K562 (cell line): Measurements from ENCODE around the gene EYA2. TPM values are rescaled to one million over a fixed set of nuclear protein-coding genes. Genes with fewer than 3 reads are reported as not detected.

Source experiments
- ATAC-seq: fragments of 200-7000 bp; cut with Tn5 transposase; 3 replicates; pipeline ENCODE4 v1.9.1; 2020; ENCODE audit warnings: moderate library complexity
- BruUV-seq: library from RNA; stranded (reverse); fragments of 400-500 nt; replicated peaks from 2 replicates; lab custom pipeline; 2021; lab: Mats Ljungman, UMichigan
- CTCF ChIA-PET: fragments of 300-600 bp; formaldehyde crosslinking; extraction: SDS; loops from one replicate; lab custom pipeline; 2021; ENCODE audit warnings: low intra/inter-chr PET ratio; lab: Yijun Ruan, JAX
- POLR2A ChIA-PET: fragments of 300-600, 350-650 bp; sonication (Branson Sonifier 250); formaldehyde crosslinking; extraction: SDS; loops from one replicate; lab custom pipeline; 2021; ENCODE audit warnings: antibody characterized with exemption, inconsistent platforms; lab: Yijun Ruan, JAX
- DNase-seq, 4 experiments: peaks; one replicate each; pipeline versions ENCODE4 v3.0.0 to v3.0.0-alpha.2; 2011 to 2018; ENCODE audit warnings: low spot score in 3 of 4, mixed read lengths in 3 of 4; ENCODE audit errors: extremely low read depth in 1 of 4
- FAIRE-seq: peaks from 2 replicates; lab custom pipeline; 2011; peaks lifted over from hg19 to GRCh38; lab: Jason Lieb, UNC
- H2AFZ ChIP-seq: 2 replicates; pipeline ENCODE4 v1.6.0; 2011; ENCODE audit warnings: low read depth, low read length, control low read depth, inconsistent platforms
- H3K27ac ChIP-seq: fragments of 200-600 bp; 3 replicates; pipeline ENCODE4 v1.8.0; 2011; ENCODE audit warnings: low read depth, mild to moderate bottlenecking, control low read depth, inconsistent platforms, low read length, moderate library complexity, mixed read lengths; ENCODE audit errors: extremely low read depth
- H3K27me3 ChIP-seq, 2 experiments: fragments of 300-600 bp in 1 of 2; 2 replicates in 1 of 2; 3 replicates in 1 of 2; pipeline versions ENCODE4 v1.6.0 to v1.8.0; 2011; ENCODE audit warnings: inconsistent platforms in 2 of 2, low read length in 2 of 2, mild to moderate bottlenecking in 1 of 2, mixed read lengths in 1 of 2, moderate library complexity in 1 of 2; ENCODE audit not compliant: control insufficient read depth in 2 of 2, insufficient read depth in 2 of 2
- H3K36me3 ChIP-seq: fragments of 300-600 bp; 3 replicates; pipeline ENCODE4 v1.8.0; 2011; ENCODE audit warnings: mild to moderate bottlenecking, low read length, inconsistent platforms; ENCODE audit not compliant: control insufficient read depth, insufficient read depth
- H3K4me1 ChIP-seq, 2 experiments: fragments of 200-600 bp in 1 of 2; replicated peaks in 1 of 2; 2 replicates in 1 of 2; 3 replicates in 1 of 2; pipeline versions ENCODE4 v1.5.1 to v1.8.0; 2011; ENCODE audit warnings: inconsistent platforms in 2 of 2, low read length in 2 of 2, mild to moderate bottlenecking in 1 of 2, mixed read lengths in 1 of 2, moderate library complexity in 1 of 2; ENCODE audit not compliant: control insufficient read depth in 2 of 2, insufficient read depth in 2 of 2
- H3K4me2 ChIP-seq: 2 replicates; pipeline ENCODE4 v1.6.1; 2011; ENCODE audit warnings: low read length, control low read depth, inconsistent platforms, mixed read lengths; ENCODE audit not compliant: insufficient read depth
- H3K4me3 ChIP-seq: fragments of 200-600 bp; sonication (generic), shearing (Covaris generic); 2 replicates; pipeline ENCODE4 v1.5.1; 2016; ENCODE audit warnings: control low read depth, inconsistent platforms
- H3K79me2 ChIP-seq: fragments of 200-600 bp; 3 replicates; pipeline ENCODE4 v1.8.0; 2011; ENCODE audit warnings: low read length, inconsistent platforms; ENCODE audit not compliant: control insufficient read depth, insufficient read depth
- H3K9ac ChIP-seq, 2 experiments: 2 replicates each; pipeline versions ENCODE4 v1.6.0 to v1.6.1; 2011; ENCODE audit warnings: low read depth in 2 of 2, low read length in 2 of 2, control low read depth in 1 of 2, inconsistent platforms in 1 of 2, mild to moderate bottlenecking in 1 of 2, mixed read lengths in 1 of 2; ENCODE audit not compliant: insufficient read depth in 1 of 2
- H3K9me1 ChIP-seq: one replicate; pipeline ENCODE4 v1.6.0; 2011; ENCODE audit warnings: inconsistent platforms, mild to moderate bottlenecking, low read length, moderate library complexity; ENCODE audit not compliant: control insufficient read depth, insufficient read depth
- H3K9me3 ChIP-seq: replicated peaks from 2 replicates; pipeline ENCODE4 v1.5.1; 2011; ENCODE audit warnings: low read depth, low read length, inconsistent platforms; ENCODE audit not compliant: control insufficient read depth, insufficient read depth
- H4K20me1 ChIP-seq: replicated peaks from 2 replicates; pipeline ENCODE4 v1.6.1; 2011; ENCODE audit warnings: low read length, inconsistent platforms, mixed read lengths; ENCODE audit not compliant: control insufficient read depth, insufficient read depth
- CBFA2T2 ChIP-seq: fragments of 450-650 bp; conservative IDR thresholded peaks from 2 replicates; pipeline ENCODE4 v1.6.1; 2017; ENCODE audit warnings: mild to moderate bottlenecking
- NFYB ChIP-seq: IDR thresholded peaks from 2 replicates; pipeline ENCODE4 v1.6.1; 2011; ENCODE audit warnings: mild to moderate bottlenecking, moderate library complexity; ENCODE audit not compliant: insufficient read length; ENCODE audit errors: extremely low read depth
- STAG1 ChIP-seq: sonication (generic); formaldehyde crosslinking; IDR thresholded peaks from 2 replicates; pipeline ENCODE4 v1.5.0; 2020; ENCODE audit warnings: missing genetic modification reagents, borderline replicate concordance
- WGBS: fragments of 100-300 bp; shearing (Covaris generic); methylation state at CpG from one replicate; pipeline ENCODE4 v1.1.6; 2016; ENCODE audit warnings: low coverage, mixed read lengths; ENCODE audit not compliant: insufficient coverage; ENCODE audit errors: missing lambda C conversion rate; 5-methylcytosine and 5-hydroxymethylcytosine counted together
- in situ Hi-C: fragments of 300-500 bp; cut with MboI; formaldehyde crosslinking; loops from 4 replicates; pipeline ENCODE4 v1.15.0; 2018; ENCODE audit warnings: inconsistent platforms, mixed read lengths
- intact Hi-C: fragments of 100-400 bp; cut with micrococcal nuclease; formaldehyde crosslinking; loops from 2 replicates; pipeline ENCODE4 v1.14.2; 2022
- polyA plus RNA-seq, 8 experiments: library from polyadenylated mRNA; depleted of rRNA in 4 of 8; stranded (reverse) in 5 of 8; unstranded in 3 of 8; fragments of >200 nt; fragmentation: Nextera tagmentation in 2 of 8; fragmentation: Illumina TruSeq in 1 of 8; extraction: Ambion mirVana in 2 of 8; extraction: Trizol in 1 of 8; gene quantifications; 2 replicates each; pipeline versions ENCODE4 v1.2.1 to v1.2.3, GENCODE V29; 2011 to 2014; ENCODE audit warnings: inconsistent platforms in 1 of 8, missing spikeins in 1 of 8
- total RNA-seq, 7 experiments: library from RNA; depleted of rRNA in 6 of 7; stranded (reverse); fragments of >200 nt in 6 of 7; fragmentation: Illumina TruSeq in 2 of 7; extraction: Trizol in 2 of 7; gene quantifications; 2 replicates each; pipeline versions ENCODE4 v1.2.1 to v1.2.3, GENCODE V29; 2011 to 2021; ENCODE audit warnings: low replicate concordance in 1 of 7
- TF ChIP-seq, protein P1 (sequence below): fragments of 150-350 bp; conservative IDR thresholded peaks from 2 replicates; pipeline ENCODE4 v1.6.1; 2014; ENCODE audit warnings: low read length

Gene EYA2
- total and polyA plus RNA-seq, 9 of the 15 experiments (the other 6 are each of a cell fraction or from before 2014, with no cell fraction given) = 0.03 TPM; not detected in 8

DNA sequence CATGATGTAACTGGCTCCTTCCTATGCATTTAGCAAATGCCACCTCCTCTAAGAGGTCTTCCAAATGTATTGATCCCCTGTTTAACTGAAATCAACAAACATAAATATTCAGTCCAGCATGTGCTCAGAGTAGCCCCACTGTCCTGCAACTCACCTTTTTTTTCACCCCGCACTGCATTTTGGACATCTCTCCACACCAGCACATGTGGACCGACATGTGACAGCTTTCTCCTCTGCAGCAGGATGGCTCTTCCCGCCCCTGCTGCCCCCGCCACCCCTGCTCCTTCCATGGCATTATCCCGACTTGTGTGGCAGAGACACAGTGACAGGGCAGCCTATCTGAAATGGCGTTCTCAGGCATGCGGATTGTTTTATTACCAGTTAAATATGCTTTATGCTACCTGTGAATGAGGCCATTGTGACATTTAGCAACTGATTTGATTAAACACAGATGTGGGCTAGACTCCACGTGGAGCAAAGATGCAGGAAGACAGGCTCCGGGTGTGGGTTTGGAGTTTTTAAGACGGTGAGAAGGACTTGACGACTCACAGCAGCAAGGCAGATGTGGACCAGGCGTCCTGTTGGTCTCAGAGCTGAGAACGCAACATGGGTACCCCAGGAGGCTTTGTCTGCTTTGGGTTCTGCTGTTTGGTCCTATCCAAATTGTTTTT is 161.2 kb downstream of the EYA2 start:
- FAIRE-seq = no peak
- 9% methylated on average over 12 of the region's 13 CpGs for WGBS

More for the DNA sequence above, 161.2 kb downstream of the EYA2 start:
- CTCF ChIA-PET = no interaction called here
- H3K27me3 ChIP-seq = peaks cover 11 to 34% of the 10 kb centered on the region in 2 experiments
- ATAC-seq (no peak), DNase-seq (no peak)
- H3K9ac ChIP-seq = no peak overlapping the region
- H2AFZ ChIP-seq = no peak overlapping the region
- POLR2A ChIA-PET = no interaction called here
- H3K4me1 ChIP-seq = no peaks in the 10 kb centered on the region; a peak in 1 of 5 replicates
- no peaks in the 10 kb centered on the region for H3K9me3 ChIP-seq
- TF ChIP-seq CBFA2T2 (no peak), STAG1 (no peak), NFYB (no peak)
- TF ChIP-seq, protein P1, sequence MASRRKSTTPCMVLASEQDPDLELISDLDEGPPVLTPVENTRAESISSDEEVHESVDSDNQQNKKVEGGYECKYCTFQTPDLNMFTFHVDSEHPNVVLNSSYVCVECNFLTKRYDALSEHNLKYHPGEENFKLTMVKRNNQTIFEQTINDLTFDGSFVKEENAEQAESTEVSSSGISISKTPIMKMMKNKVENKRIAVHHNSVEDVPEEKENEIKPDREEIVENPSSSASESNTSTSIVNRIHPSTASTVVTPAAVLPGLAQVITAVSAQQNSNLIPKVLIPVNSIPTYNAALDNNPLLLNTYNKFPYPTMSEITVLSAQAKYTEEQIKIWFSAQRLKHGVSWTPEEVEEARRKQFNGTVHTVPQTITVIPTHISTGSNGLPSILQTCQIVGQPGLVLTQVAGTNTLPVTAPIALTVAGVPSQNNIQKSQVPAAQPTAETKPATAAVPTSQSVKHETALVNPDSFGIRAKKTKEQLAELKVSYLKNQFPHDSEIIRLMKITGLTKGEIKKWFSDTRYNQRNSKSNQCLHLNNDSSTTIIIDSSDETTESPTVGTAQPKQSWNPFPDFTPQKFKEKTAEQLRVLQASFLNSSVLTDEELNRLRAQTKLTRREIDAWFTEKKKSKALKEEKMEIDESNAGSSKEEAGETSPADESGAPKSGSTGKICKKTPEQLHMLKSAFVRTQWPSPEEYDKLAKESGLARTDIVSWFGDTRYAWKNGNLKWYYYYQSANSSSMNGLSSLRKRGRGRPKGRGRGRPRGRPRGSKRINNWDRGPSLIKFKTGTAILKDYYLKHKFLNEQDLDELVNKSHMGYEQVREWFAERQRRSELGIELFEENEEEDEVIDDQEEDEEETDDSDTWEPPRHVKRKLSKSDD = no peak
- H3K27ac ChIP-seq = no peak overlapping the region
- intact Hi-C loops (no loop called here), in situ Hi-C loops (no loop called here)
- H3K4me3 ChIP-seq = no peak overlapping the region
- no TSS peak for BruUV-seq
- no peak overlapping the region for H3K4me2 ChIP-seq
- H3K79me2 ChIP-seq = no peaks in the 10 kb centered on the region
- H4K20me1 ChIP-seq = no peaks in the 10 kb centered on the region
- no peaks in the 10 kb centered on the region for H3K36me3 ChIP-seq
- H3K9me1 ChIP-seq = no peaks in the 10 kb centered on the region
